Breast epithelium (tissue), 3 donors: ENCODE measurements around the gene EDEM2.

Experiments used
- CTCF ChIP-seq, 3 donors: fragments of 450-650 bp; IDR thresholded peaks; one replicate each; pipeline ENCODE4 v1.5.1; 2016 to 2017; ENCODE audit warnings: antibody characterized with exemption in 3 of 3, mild to moderate bottlenecking in 3 of 3, moderate library complexity in 3 of 3
- POLR2A ChIP-seq: fragments of 450-650 bp; IDR thresholded peaks from one replicate; pipeline ENCODE4 v1.6.1; 2016; ENCODE audit warnings: antibody characterized with exemption, mild to moderate bottlenecking, moderate library complexity
- POLR2AphosphoS5 ChIP-seq, 3 donors: sonication (generic); formaldehyde crosslinking; IDR thresholded peaks; one replicate each; pipeline ENCODE4 v1.6.1; 2017; ENCODE audit warnings: antibody characterized with exemption in 3 of 3

GRCh38 chr20:35077872-35078271 lies 69.3 kb downstream of the EDEM2 start:
- TF ChIP-seq POLR2A (no peak), CTCF (IDR thresholded peaks at IDR 0.05) (no peak), POLR2AphosphoS5 (IDR thresholded peaks at IDR 0.05) (no peak)
